Measurements from ENCODE around the gene ST3GAL3.

- no peak for TF ChIP-seq CTCF (IDR thresholded peaks at IDR 0.05)
- TF ChIP-seq POLR2A (IDR thresholded peaks at IDR 0.05), result no peak
Observed at GRCh38 chr1:43969416-43969745, 262.0 kb downstream of the ST3GAL3 start.

Measured in uterus (tissue), 2 donors.